ENCODE measurements around the gene PLXNA2.

Gene PLXNA2

DNA sequence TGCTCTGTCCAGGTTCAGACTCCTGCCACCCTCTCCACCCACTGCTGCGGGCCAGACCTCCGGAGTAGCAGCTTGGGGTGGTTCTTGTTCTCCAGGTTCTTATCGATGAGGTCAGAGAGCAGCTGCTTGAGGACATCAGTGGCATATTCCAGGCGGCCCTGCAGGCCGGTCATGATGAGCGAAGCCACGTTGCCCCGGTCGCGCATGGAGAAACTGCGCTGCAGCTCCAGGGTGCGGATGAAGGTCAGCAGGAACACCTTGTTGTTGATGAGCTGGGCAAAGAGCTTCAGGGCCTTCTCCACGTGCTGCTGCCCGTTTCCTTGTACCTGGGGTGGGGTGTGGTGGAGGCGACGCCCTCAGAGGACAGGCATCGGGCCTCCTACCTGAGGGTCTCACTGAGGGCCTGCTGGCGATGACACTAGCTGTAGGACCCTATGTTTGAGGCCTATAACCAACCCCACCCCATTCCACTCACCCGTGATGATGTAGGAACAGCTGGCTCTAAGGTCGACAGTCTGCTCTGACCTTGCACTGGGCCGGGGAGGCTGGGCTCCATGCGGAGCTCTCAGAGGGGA lies 202.1 kb downstream of the PLXNA2 start:
- no peak for DNase-seq (ENCODE audit: low spot score)

GRCh38 chr1:208041505-208041904 lies 202.7 kb downstream of the PLXNA2 start:
- no peak for DNase-seq (ENCODE audit: low spot score)

GRCh38 chr1:208040821-208041297 lies 203.3 kb downstream of the PLXNA2 start:
- no peak for DNase-seq (ENCODE audit: low spot score)

- no peak for DNase-seq (ENCODE audit: low spot score)
These were observed 204.4 kb downstream of the PLXNA2 start for GRCh38 chr1:208039536-208040332.

DNA sequence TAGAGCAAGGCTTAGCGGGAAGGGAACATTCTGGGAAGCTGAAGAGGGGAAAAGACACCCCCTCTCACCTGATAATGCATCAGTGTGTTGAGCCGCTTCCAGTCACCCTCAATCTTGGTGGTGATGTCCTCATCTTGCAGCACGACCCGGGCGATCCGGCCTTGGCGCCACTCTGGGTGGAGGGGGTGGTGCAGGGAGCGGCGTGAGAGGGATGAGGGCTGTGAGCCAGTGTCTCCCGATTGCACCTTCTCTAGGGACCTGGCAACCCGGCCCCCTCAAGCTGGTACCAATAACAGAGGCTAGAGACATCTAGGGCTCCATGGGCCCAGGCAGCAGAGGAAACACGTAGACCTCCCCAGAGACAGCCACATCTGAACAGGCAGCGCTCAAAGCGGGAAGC lies 205.9 kb downstream of the PLXNA2 start:
- no peak for DNase-seq (ENCODE audit: low spot score)

DNA sequence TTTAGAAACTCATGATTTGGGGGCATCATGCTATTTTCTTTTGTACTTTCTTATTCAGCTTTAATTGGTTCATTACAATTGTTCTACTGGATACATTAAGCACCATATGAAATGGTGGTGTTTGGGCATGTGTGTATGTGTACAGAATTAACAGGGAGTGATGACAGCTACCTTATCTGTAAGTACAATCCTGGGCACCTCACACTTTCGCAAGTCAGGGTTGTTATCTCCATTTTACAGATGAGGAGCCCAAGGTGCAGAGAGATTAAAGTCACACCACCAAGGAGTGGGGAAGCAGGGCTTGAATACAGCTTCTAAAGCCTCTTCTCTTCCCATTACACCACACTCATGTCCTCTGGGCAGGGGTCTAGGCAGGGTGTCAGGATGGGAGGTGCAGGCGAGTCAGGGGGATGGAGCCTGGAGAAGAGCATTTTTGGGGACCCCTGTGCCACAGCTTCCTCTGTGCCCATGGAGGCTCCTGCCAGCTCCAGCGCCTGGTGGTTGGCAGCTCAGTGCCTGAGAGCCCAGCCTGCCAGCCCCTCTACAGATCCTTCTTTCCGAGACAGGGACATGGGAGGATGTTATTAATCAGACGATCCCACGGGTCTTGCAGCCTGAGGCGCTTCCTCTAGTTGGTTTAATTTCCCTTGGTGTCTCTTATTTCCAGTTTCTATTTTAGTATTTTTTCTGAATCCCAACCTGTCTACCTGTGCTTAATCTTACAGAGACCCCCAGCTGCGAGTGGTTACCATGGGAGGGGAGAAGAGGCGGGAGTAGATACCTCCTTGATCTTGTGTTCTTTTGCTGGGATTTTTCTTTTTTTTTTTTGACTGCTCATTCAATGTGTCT lies 207.0 kb downstream of the PLXNA2 start:
- no peak for DNase-seq (ENCODE audit: low spot score)

DNA sequence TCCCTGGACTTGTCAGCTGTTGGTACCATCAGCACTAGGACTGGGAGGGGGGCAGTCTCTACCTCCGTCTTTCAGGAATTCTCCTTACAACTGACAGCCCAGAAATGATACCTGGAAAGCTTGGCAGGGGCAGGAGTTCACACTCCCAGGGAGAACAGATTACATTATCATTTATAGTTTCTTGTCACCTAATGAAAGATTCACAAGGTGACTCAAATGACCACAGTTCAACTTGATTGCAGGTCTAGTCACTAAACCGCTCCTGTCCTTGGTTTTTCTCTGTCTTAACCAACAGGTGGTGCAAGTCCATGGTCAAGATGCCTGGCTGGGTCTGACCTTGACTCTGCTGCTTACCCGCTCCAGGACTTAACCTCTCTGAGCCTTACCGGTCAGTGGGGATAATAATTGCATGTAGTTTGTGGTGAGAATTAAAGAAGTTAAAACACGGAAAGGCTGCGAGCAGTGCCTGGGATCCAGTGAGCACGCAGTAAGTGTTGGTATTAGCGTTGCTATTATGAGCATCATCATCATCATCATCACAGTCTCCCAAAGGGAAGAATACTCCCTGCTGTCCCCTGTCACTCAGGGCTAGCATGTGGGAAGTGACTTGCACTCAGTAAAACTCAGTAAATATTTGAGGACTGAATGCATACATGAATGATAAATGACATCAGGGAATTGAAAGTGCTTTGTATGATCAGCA lies 207.9 kb downstream of the PLXNA2 start:
- DNase-seq (ENCODE audit: low spot score): no peak

DNA sequence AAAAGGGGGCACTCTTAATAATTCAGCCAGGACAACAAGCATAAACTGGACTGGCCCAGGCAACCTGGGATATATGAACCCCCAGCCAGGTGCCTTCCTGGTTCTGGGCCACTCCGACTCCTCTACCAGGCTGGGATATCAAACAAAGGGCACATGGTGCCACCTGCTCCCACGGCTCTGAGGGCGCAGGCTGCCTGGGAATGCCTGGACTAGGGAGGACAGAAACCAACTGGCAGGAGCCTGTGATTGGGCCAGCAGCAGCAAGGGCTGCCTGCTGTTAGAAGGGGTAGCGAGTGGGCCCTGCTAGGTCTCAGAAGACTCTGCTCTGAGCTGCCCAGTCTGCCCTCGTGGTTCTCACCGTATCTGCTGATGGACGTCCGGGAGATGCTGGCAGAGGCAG lies 210.0 kb downstream of the PLXNA2 start:
- no peak for DNase-seq (ENCODE audit: low spot score)

DNA sequence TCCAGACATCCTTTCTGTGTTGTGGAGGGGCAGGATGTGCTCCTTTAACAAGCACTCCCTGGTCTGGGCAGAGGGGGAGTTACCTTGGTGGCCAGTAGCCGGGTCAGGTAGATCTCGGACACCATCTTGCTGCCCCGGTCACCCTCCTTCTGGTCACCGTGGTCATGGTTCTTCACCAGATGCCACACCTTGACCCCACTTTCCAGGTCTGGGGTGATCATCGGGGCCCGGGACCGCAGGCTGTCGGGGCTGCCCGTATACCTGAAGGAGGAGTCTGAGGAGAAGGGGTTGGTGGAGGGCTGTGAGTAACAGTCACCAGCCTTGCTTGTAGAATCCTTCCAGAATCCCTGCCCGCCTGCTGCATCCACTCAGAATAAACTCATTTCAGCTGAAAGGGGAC lies 210.9 kb downstream of the PLXNA2 start:
- DNase-seq (ENCODE audit: low spot score): no peak

GRCh38 chr1:208031932-208032320 lies 212.3 kb downstream of the PLXNA2 start:
- DNase-seq (ENCODE audit: low spot score): no peak

DNA sequence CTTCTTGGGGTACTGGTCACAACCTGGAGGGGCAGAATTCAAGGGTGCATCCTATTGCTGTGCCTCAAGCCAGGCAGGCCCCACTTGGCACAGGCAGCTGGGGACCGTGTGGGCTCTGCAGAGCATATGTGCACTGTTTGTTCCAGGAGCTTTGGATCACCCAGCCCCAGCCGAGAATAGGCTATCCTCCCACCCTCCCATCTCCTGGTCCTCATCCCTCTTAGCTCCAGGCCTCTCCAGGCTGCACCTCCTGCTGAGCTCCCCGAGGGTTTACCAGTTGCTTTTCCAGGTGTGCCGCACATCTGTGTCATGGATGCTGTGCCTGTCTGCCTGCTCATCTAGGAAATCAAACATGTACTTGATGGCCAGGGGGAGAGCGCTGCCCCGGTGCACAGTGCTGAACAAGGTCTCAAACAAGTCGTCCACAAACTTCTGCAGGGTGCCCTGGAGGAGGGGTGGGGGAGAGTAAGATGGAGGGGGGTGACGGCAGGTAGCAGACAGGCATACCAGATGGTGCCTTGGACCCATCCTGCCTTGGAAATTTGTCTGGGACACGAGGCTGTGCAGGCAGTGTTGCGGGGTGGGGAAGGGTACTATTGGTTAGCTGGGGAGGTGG lies 212.8 kb downstream of the PLXNA2 start:
- no peak for DNase-seq (ENCODE audit: low spot score)

DNA sequence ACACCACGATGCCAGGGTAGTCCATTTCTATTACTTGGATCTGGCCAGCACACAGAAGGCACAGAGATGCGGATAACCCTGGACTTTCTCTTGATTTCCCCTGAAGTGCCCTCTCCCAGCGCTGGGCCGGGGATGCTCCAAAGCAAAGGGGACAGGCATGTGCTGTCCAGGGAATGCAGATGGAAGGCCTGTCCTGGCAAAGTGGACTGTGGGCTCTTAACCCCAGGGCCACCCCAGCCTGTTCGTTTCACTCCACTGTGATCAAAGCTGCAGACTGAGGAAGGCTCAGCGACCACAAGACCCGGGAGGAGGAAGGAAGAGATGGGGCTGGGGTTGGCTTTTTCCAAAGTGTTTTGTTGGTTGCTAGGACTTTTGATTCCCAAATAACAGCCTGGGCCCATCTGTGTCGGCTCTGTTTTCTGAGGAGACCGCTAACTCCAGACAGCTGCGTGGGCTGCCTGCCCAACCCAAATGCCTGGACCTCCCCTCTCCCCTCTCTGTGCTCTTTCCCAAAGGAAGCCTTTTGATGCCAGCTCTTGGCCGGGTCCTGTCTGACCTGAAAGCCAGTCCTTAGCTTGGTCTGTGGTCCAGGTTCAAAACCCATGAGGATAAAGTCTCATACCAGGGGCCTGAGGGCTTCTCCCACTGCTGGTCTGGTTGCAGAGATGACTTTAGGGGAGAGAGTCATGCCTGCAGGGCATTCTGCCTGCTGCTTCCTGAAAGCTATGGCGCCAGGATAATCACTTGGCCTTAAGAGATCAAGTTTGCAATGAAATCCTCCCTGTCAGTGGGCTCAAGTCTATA lies 213.7 kb downstream of the PLXNA2 start:
- DNase-seq (ENCODE audit: low spot score): peak; percentile 47

DNA sequence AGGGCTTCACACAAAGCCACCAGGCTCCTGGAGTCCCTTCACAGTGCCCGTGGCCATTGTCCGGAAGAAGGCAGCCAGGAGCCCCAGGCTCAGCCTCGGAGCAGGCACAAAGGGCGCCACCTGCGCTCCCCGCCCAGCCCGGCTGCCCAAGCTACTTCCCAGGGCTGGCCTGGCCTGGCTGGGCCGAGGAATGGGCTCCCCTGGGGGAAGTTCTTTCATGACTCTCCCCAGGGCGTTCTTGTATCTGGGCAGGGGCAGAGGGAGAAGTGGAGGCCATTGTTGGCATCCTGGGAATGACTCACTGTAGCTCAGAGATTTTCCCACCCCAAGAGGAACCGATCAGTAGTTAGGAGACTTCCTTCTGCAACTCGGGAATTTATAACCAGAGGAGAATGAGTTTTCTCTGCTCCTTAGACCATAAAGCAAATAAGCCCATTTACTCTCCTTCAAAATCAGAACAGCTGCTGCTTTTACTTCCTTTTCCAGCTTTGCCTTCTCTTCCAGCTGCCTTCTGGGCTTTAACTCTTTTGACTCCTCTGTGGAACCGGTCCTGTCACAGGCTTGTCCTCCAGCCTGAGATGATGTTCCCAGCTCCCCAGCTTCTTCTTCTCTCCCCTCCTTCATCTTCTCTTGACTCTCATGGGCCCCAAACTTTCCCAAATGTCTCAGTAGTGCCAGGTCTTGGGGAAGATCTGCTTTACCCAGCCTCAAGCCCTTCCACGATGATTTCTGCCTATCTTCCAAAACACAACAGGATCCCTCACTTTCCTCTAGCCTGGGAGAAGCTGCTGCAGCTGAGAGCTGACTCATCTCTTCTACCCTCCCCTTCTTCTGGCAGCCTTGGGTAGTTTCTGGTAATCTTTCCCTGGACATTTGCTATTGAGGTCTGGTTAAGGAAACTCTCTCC lies 214.6 kb downstream of the PLXNA2 start:
- peak; percentile 84 for DNase-seq (ENCODE audit: low spot score)

GRCh38 chr1:208028526-208028925 lies 215.7 kb downstream of the PLXNA2 start:
- peak; percentile 45 for DNase-seq (ENCODE audit: low spot score)

DNA sequence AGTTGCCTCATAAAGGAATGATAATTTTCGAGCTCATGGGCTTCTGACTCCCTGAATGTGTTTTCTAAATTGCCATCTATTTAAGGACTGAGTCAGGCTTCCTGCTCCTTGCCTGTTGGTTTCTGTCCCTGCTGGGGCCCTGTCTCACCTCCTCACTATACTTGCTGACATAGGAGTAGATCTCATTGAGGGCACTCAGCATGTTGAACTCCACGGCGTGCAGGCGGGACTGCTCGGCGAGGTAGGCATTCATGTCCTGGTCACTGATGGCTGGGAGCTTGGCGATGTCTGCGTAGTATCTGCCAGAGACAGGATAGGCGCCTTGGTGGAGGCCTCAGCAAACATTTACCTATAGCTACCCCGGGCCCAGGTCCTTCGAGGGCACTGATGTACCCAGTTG lies 216.3 kb downstream of the PLXNA2 start:
- no peak for DNase-seq (ENCODE audit: low spot score)

GRCh38 chr1:208026880-208027438 lies 217.2 kb downstream of the PLXNA2 start:
- DNase-seq (ENCODE audit: low spot score): no peak

GRCh38 chr1:208025031-208025430 lies 219.2 kb downstream of the PLXNA2 start:
- DNase-seq (ENCODE audit: low spot score): peak; percentile 60

DNA sequence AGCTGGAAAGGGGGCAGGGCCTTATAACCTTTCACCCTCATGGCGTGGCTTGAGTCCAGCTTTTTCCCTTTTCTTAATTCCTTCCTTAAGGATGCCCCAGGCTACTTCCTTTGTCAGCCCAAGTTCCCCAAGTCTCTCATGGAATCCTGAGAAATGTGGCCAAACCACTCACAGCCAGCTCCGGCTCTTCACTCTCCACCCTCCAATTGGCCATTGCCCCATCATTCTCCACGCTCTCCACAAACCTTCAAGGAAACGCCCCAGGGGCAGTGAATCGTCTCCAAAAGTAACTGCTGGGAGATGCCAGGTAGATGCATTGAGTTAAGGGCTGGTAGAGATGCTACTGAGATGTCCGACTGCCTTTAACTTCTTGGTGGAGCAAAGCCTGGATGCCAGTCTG lies 219.8 kb downstream of the PLXNA2 start:
- DNase-seq (ENCODE audit: low spot score): no peak

DNA sequence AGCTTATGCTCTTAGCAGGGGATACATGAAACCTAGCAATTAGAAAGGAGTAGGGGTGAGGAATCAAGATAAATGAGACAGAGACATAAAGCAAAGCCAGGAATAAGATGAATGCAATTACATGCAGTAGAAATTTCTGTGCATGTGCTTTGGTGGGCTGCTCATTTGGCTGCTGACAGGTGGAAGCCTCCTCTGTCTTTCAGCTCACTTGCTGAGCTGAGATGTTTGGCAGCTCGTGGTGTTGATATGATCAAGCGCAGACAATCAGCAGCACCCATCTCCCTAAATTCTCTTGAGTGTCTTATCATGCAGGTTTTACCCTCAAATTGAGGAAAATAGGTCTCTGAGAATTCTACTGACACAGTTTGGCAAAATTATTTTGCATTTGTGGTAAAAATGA lies 224.9 kb downstream of the PLXNA2 start:
- DNase-seq (ENCODE audit: low spot score): no peak

Data from AG08396 (cell line).